Measurements from ENCODE around the gene WDR33.
"Not testable (repeated sequence)": the region's sequence is repeated elsewhere in the genome, so short reads cannot be mapped to it uniquely, and the experiment has no call there.

- not testable (repeated sequence) for TF ChIP-seq CTCF (IDR thresholded peaks at IDR 0.05; ENCODE audit: low read length); EZH2phosphoT487 (IDR thresholded peaks at IDR 0.05; ENCODE audit: low read length); EZH2 (optimal IDR thresholded peaks at IDR 0.05; ENCODE audit: low read depth, low read length)
These were observed 61.4 kb downstream of the WDR33 start for GRCh38 chr2:127749537-127749936.
